OCI-LY7 (cell line): ENCODE measurements around the gene HEATR9. TPM values are rescaled to one million over a fixed set of nuclear protein-coding genes. Genes with fewer than 3 reads are reported as not detected.

Experiments used
- BruUV-seq: library from RNA; stranded (reverse); fragments of 400-500 nt; replicated peaks from 2 replicates; lab custom pipeline; 2021; lab: Mats Ljungman, UMichigan
- CTCF ChIA-PET: fragments of 300-600 bp; sonication (Branson Sonifier 250); formaldehyde crosslinking; loops from one replicate; lab custom pipeline; 2022; ENCODE audit warnings: antibody characterized with exemption; ENCODE audit not compliant: unreplicated experiment; lab: Charles Lee
- POLR2A ChIA-PET: fragments of 300-600 bp; sonication (Branson Sonifier 250); formaldehyde crosslinking; loops from one replicate; lab custom pipeline; 2022; ENCODE audit warnings: antibody characterized with exemption; lab: Charles Lee
- DNase-seq: peaks from one replicate; pipeline ENCODE4 v3.0.0-alpha.2; 2015; ENCODE audit warnings: low spot score
- H2AFZ ChIP-seq: fragments of 200-600 bp; sonication (generic), shearing (Covaris generic); 2 replicates; pipeline ENCODE4 v1.6.1; 2014; ENCODE audit warnings: mild to moderate bottlenecking, antibody characterized with exemption, low read length, moderate library complexity
- H3K27ac ChIP-seq: fragments of 200-600 bp; sonication (generic); 2 replicates; pipeline ENCODE4 v1.5.1; 2014; ENCODE audit warnings: mixed run types, low read depth, mild to moderate bottlenecking, moderate library complexity, low read length, inconsistent platforms; ENCODE audit not compliant: poor library complexity, severe bottlenecking
- H3K36me3 ChIP-seq: fragments of 200-600 bp; sonication (generic); 2 replicates; pipeline ENCODE4 v1.6.1; 2014; ENCODE audit warnings: mild to moderate bottlenecking, antibody characterized with exemption, low read length, moderate library complexity, mixed read lengths; ENCODE audit not compliant: insufficient read depth
- H3K4me1 ChIP-seq: fragments of 200-600 bp; sonication (generic); 2 replicates; pipeline ENCODE4 v1.5.1; 2014; ENCODE audit warnings: mild to moderate bottlenecking, low read length; ENCODE audit not compliant: insufficient read depth, poor library complexity, severe bottlenecking
- H3K4me2 ChIP-seq: fragments of 200-600 bp; sonication (generic); 2 replicates; pipeline ENCODE4 v1.6.1; 2014; ENCODE audit warnings: mild to moderate bottlenecking, low read length
- H3K4me3 ChIP-seq: fragments of 200-600 bp; sonication (generic); 2 replicates; pipeline ENCODE4 v1.5.1; 2014; ENCODE audit warnings: mild to moderate bottlenecking, low read depth, low read length; ENCODE audit not compliant: poor library complexity, severe bottlenecking
- H3K79me2 ChIP-seq: fragments of 200-600 bp; sonication (generic); 2 replicates; pipeline ENCODE4 v1.6.1; 2016; ENCODE audit warnings: low read depth, mild to moderate bottlenecking, low read length, moderate library complexity, mixed read lengths; ENCODE audit not compliant: insufficient read depth
- H3K9me2 ChIP-seq: fragments of 200-600 bp; sonication (generic); 2 replicates; pipeline ENCODE4 v1.6.1; 2016; ENCODE audit warnings: mild to moderate bottlenecking, low read length, mixed read lengths; ENCODE audit not compliant: insufficient read depth
- H3K9me3 ChIP-seq: fragments of 200-600 bp; sonication (generic); 2 replicates; pipeline ENCODE4 v1.6.1; 2014; ENCODE audit warnings: mild to moderate bottlenecking, mixed run types, low read length, mixed read lengths
- H4K20me1 ChIP-seq: fragments of 200-600 bp; sonication (generic); 2 replicates; pipeline ENCODE4 v1.6.1; 2014; ENCODE audit warnings: mild to moderate bottlenecking, antibody characterized with exemption, low read length, moderate library complexity, mixed read lengths; ENCODE audit not compliant: insufficient read depth
- CTCF ChIP-seq: fragments of 200-600 bp; sonication (generic); conservative IDR thresholded peaks from 2 replicates; pipeline ENCODE4 v1.5.1; 2014; ENCODE audit warnings: mild to moderate bottlenecking, antibody characterized with exemption, low read length, moderate library complexity, mixed read lengths
- EZH2phosphoT487 ChIP-seq: fragments of 200-600 bp; sonication (generic); IDR thresholded peaks from 2 replicates; pipeline ENCODE4 v1.6.1; 2018; ENCODE audit warnings: low read depth, borderline replicate concordance, mild to moderate bottlenecking, mixed run types, antibody characterized with exemption, low read length, moderate library complexity, mixed read lengths
- intact Hi-C: fragments of 100-400 bp; cut with micrococcal nuclease; formaldehyde crosslinking; loops from one replicate; pipeline ENCODE4 v1.10.0; 2022; ENCODE audit not compliant: unreplicated experiment
- total RNA-seq, 2 experiments: library from RNA; depleted of rRNA in 1 of 2; stranded (reverse); fragments of >200 nt in 1 of 2; shearing (Covaris generic) in 1 of 2; gene quantifications; 2 replicates each; pipeline ENCODE4 v1.2.3, GENCODE V29; 2014 to 2022

The HEATR9 gene
- total RNA-seq, 2 experiments from 2014 or later, result not detected

GRCh38 chr17:35808962-35809854, 59.5 kb downstream of the HEATR9 start, which contains the start of gene TAF15:
TAF15 (plus strand) TSS chr17:35809484; CDS start chr17:35809570, 86 bp downstream.
- Histone ChIP-seq H3K4me2 (peak within 1 kb of the TSS; percentile 98), H3K4me3 (peak within 1 kb of the TSS; percentile 91), H2AFZ (peak within 1 kb of the TSS; percentile 96), H3K36me3 (peaks cover 41% of the 10 kb centered on the region; the same call in 1 of the 2 replicates), H4K20me1 (peaks cover 35% of the 10 kb centered on the region), H3K27ac (peak within 1 kb of the TSS; percentile 78), H3K4me1 (peaks cover 34% of the 10 kb centered on the region), H3K79me2 (peaks cover 49% of the 10 kb centered on the region), H3K9me2 (no peaks in the 10 kb centered on the region), H3K9me3 (no peaks in the 10 kb centered on the region)
- peak; percentile 98 for DNase-seq
- POLR2A ChIA-PET, result interaction anchor here (0.6 to 1.9 kb wide), 11 partner anchors 8 to 232 kb away, joined by 3 to 8 read pairs (median 3); partner anchors contain the start of genes AP2B1 and PEX12
- TF ChIP-seq CTCF, result peak; percentile 91
- TF ChIP-seq EZH2phosphoT487, result no peak
- no TSS peak for BruUV-seq
- intact Hi-C loops, result loop anchor here (1.0 to 5.0 kb wide), 2 partner anchors 45 to 222 kb away; partner anchors contain the start of gene AP2B1
- CTCF ChIA-PET, result interaction anchor here (0.8 to 1.9 kb wide), 4 partner anchors 29 to 49 kb away, joined by 3 to 13 read pairs (median 4); no protein-coding TSS in a partner anchor

- TF ChIP-seq CTCF (no peak), EZH2phosphoT487 (no peak)
- Histone ChIP-seq H2AFZ (peak overlapping the region; percentile 96), H3K36me3 (peaks cover 36% of the 10 kb centered on the region; the same call in 1 of the 2 replicates), H3K9me2 (no peaks in the 10 kb centered on the region), H3K4me3 (peak overlapping the region; percentile 91), H3K4me1 (peaks cover 34% of the 10 kb centered on the region), H3K9me3 (no peaks in the 10 kb centered on the region), H3K4me2 (peak overlapping the region; percentile 98), H3K27ac (peak overlapping the region; percentile 78), H4K20me1 (peaks cover 31% of the 10 kb centered on the region), H3K79me2 (peaks cover 41% of the 10 kb centered on the region)
- TSS peak; percentile 99 for BruUV-seq
- ChIA-PET CTCF (interaction anchor here (0.8 to 1.9 kb wide), 4 partner anchors 29 to 48 kb away, joined by 3 to 13 read pairs (median 4); no protein-coding TSS in a partner anchor), POLR2A (interaction anchor here (0.6 to 1.9 kb wide), 11 partner anchors 9 to 232 kb away, joined by 3 to 8 read pairs (median 3); partner anchors contain the start of genes AP2B1 and PEX12)
- intact Hi-C loops, result loop anchor here (5.0 kb wide), 1 partner anchor 221 kb away; the partner anchor contains the start of gene AP2B1
- no peak for DNase-seq
These were observed 60.3 kb downstream of the HEATR9 start for GRCh38 chr17:35808240-35808961.
